Stimulated activated naive B cell treated with anti-CD40 and anti-IgM and Interleukin-4, amounts not matched to agents 10 μg/mL and 1 μg/mL and 100 μg/mL, for 72 hours (primary cell): ENCODE data around the gene B3GNT3.
"Not testable (repeated sequence)": the region's sequence is repeated elsewhere in the genome, so short reads cannot be mapped to it uniquely, and the experiment has no call there.

ENCODE experiments used
- ATAC-seq, 2 donors: fragments of 150-1000 bp; cut with Tn5 transposase; replicated peaks; 2 replicates each; pipeline ENCODE4 v1.10.0; 2021; ENCODE audit warnings: moderate library complexity in 1 of 2
- DNase-seq: peaks from one replicate; pipeline ENCODE4 v3.0.0; 2021
- H3K27ac Mint-ChIP-seq: one replicate; pipeline ENCODE4 v1.8.0; 2022; ENCODE audit warnings: mild to moderate bottlenecking, mixed read lengths
- H3K27me3 Mint-ChIP-seq, 2 donors: one replicate each; pipeline ENCODE4 v1.8.0; 2022; ENCODE audit warnings: mixed read lengths in 2 of 2
- H3K36me3 Mint-ChIP-seq, 2 donors: one replicate each; pipeline ENCODE4 v1.8.0; 2022; ENCODE audit warnings: mixed read lengths in 2 of 2, mild to moderate bottlenecking in 1 of 2
- H3K4me1 Mint-ChIP-seq, 2 donors: one replicate each; pipeline ENCODE4 v1.8.0; 2022; ENCODE audit warnings: mixed read lengths in 2 of 2, mild to moderate bottlenecking in 1 of 2
- H3K4me3 Mint-ChIP-seq, 2 donors: one replicate each; pipeline ENCODE4 v1.8.0; 2022; ENCODE audit warnings: mild to moderate bottlenecking in 2 of 2, mixed read lengths in 2 of 2, moderate library complexity in 1 of 2
- H3K9me3 Mint-ChIP-seq, 2 donors: one replicate each; pipeline ENCODE4 v1.8.0; 2022; ENCODE audit warnings: mixed read lengths in 2 of 2, mild to moderate bottlenecking in 1 of 2

The B3GNT3 gene

GRCh38 chr19:17778251-17778967, 16.5 kb upstream of the B3GNT3 start:
- Mint-ChIP-seq H3K27me3 (no peaks in the 10 kb centered on the region), H3K27ac (peak overlapping the region; percentile 83)

GRCh38 chr19:17778968-17779929, 15.7 kb upstream of the B3GNT3 start:
- peaks cover 0 to 3% of the 10 kb centered on the region in 2 donors for H3K9me3 Mint-ChIP-seq
- no peaks in the 10 kb centered on the region for H3K27me3 Mint-ChIP-seq
- H3K36me3 Mint-ChIP-seq, result peaks cover 60 to 75% of the 10 kb centered on the region in 2 donors
- peak overlapping the region; percentile 5 to 54 for H3K4me3 Mint-ChIP-seq
- DNase-seq, result no peak
- no peak for ATAC-seq
- peaks cover 51 to 63% of the 10 kb centered on the region in 2 donors for H3K4me1 Mint-ChIP-seq
- H3K27ac Mint-ChIP-seq, result peak overlapping the region; percentile 68

More at GRCh38 chr19:17778251-17778967, 16.5 kb upstream of the B3GNT3 start:
- Mint-ChIP-seq H3K4me3 (peak overlapping the region in 1 of 2 donors; percentile 28), H3K36me3 (peaks cover 68 to 78% of the 10 kb centered on the region in 2 donors), H3K4me1 (peaks cover 47 to 63% of the 10 kb centered on the region in 2 donors), H3K9me3 (peaks cover 0 to 4% of the 10 kb centered on the region in 2 donors)
- peak; percentile 25 to 30 for ATAC-seq
- DNase-seq, result peak; percentile 56

GRCh38 chr19:17780781-17781180, 14.2 kb upstream of the B3GNT3 start:
- Mint-ChIP-seq H3K27ac (peak overlapping the region; percentile 65), H3K9me3 (peaks cover 0 to 3% of the 10 kb centered on the region in 2 donors), H3K27me3 (no peaks in the 10 kb centered on the region), H3K4me3 (no peak overlapping the region), H3K4me1 (peaks cover 40 to 53% of the 10 kb centered on the region in 2 donors), H3K36me3 (peaks cover 53 to 66% of the 10 kb centered on the region in 2 donors)
- DNase-seq (no peak), ATAC-seq (no peak)

GRCh38 chr19:17783721-17784120, 11.2 kb upstream of the B3GNT3 start:
- H3K4me3 Mint-ChIP-seq, H3K27ac Mint-ChIP-seq, H3K27me3 Mint-ChIP-seq, ATAC-seq, H3K9me3 Mint-ChIP-seq, DNase-seq: not testable (repeated sequence)
- Mint-ChIP-seq H3K4me1 (peaks cover 21 to 23% of the 10 kb centered on the region in 2 donors), H3K36me3 (peaks cover 60 to 64% of the 10 kb centered on the region in 2 donors)

GRCh38 chr19:17784201-17785008, 10.5 kb upstream of the B3GNT3 start:
- Mint-ChIP-seq H3K4me3 (no peak overlapping the region), H3K27ac (no peak overlapping the region), H3K36me3 (peaks cover 62 to 64% of the 10 kb centered on the region in 2 donors), H3K9me3 (peaks cover 0 to 3% of the 10 kb centered on the region in 2 donors), H3K27me3 (no peaks in the 10 kb centered on the region), H3K4me1 (peaks cover 17% of the 10 kb centered on the region in 2 donors)
- DNase-seq (peak; percentile 57), ATAC-seq (peak; percentile 72 to 77)

GRCh38 chr19:17787274-17787913, 7.5 kb upstream of the B3GNT3 start:
- Mint-ChIP-seq H3K9me3 (peaks cover 0 to 1% of the 10 kb centered on the region in 2 donors), H3K4me1 (peaks cover 19 to 20% of the 10 kb centered on the region in 2 donors), H3K27me3 (no peaks in the 10 kb centered on the region), H3K4me3 (no peak overlapping the region), H3K36me3 (peaks cover 41 to 47% of the 10 kb centered on the region in 2 donors), H3K27ac (peak overlapping the region; percentile 9)
- DNase-seq (no peak), ATAC-seq (no peak)

GRCh38 chr19:17788632-17789031, 6.3 kb upstream of the B3GNT3 start:
- Mint-ChIP-seq H3K36me3 (peaks cover 34 to 43% of the 10 kb centered on the region in 2 donors), H3K4me1 (peaks cover 19 to 20% of the 10 kb centered on the region in 2 donors), H3K27me3 (peaks cover 1 to 3% of the 10 kb centered on the region in 2 donors), H3K27ac (no peak overlapping the region), H3K9me3 (no peaks in the 10 kb centered on the region), H3K4me3 (no peak overlapping the region)
- ATAC-seq, result no peak
- no peak for DNase-seq

- no peak for DNase-seq
- Mint-ChIP-seq H3K36me3 (peaks cover 27 to 31% of the 10 kb centered on the region in 2 donors), H3K27me3 (peaks cover 17 to 19% of the 10 kb centered on the region in 2 donors), H3K9me3 (no peaks in the 10 kb centered on the region), H3K4me3 (no peak overlapping the region), H3K27ac (no peak overlapping the region), H3K4me1 (peaks cover 16 to 19% of the 10 kb centered on the region in 2 donors)
- peak; percentile 19 for ATAC-seq
These were observed 4.7 kb upstream of the B3GNT3 start for GRCh38 chr19:17790059-17790780.

GRCh38 chr19:17794412-17794730, 567 bp upstream of the B3GNT3 start:
- ATAC-seq (no peak), DNase-seq (no peak)
- Mint-ChIP-seq H3K36me3 (peaks cover 1 to 5% of the 10 kb centered on the region in 2 donors), H3K27ac (peak overlapping the region; percentile 51), H3K9me3 (no peaks in the 10 kb centered on the region), H3K4me3 (peak overlapping the region; percentile 50 to 57), H3K27me3 (peaks cover 17 to 44% of the 10 kb centered on the region in 2 donors), H3K4me1 (peaks cover 13 to 33% of the 10 kb centered on the region in 2 donors)

- Mint-ChIP-seq H3K27ac (no peak overlapping the region), H3K9me3 (no peaks in the 10 kb centered on the region), H3K27me3 (peaks cover 17 to 44% of the 10 kb centered on the region in 2 donors), H3K4me3 (no peak overlapping the region), H3K4me1 (peaks cover 11 to 33% of the 10 kb centered on the region in 2 donors), H3K36me3 (no peaks in the 10 kb centered on the region)
- ATAC-seq (no peak), DNase-seq (no peak)
These were observed 538 bp downstream of the B3GNT3 start for GRCh38 chr19:17795495-17795856.

GRCh38 chr19:17796013-17796837, 1.3 kb downstream of the B3GNT3 start:
- ATAC-seq (no peak), DNase-seq (no peak)
- Mint-ChIP-seq H3K36me3 (no peaks in the 10 kb centered on the region), H3K27ac (no peak overlapping the region), H3K27me3 (peaks cover 17 to 44% of the 10 kb centered on the region in 2 donors), H3K4me1 (peaks cover 10 to 31% of the 10 kb centered on the region in 2 donors), H3K9me3 (no peaks in the 10 kb centered on the region), H3K4me3 (no peak overlapping the region)

- ATAC-seq (no peak), DNase-seq (no peak)
- no peak overlapping the region for H3K4me3 Mint-ChIP-seq
- peaks cover 5 to 24% of the 10 kb centered on the region in 2 donors for H3K4me1 Mint-ChIP-seq
- peaks cover 17 to 44% of the 10 kb centered on the region in 2 donors for H3K27me3 Mint-ChIP-seq
- no peak overlapping the region for H3K27ac Mint-ChIP-seq
- no peaks in the 10 kb centered on the region for H3K36me3 Mint-ChIP-seq
- no peaks in the 10 kb centered on the region for H3K9me3 Mint-ChIP-seq
These were observed 2.0 kb downstream of the B3GNT3 start for GRCh38 chr19:17796838-17797423.
